Measurements from ENCODE around the gene PRR14. TPM values are rescaled to one million over a fixed set of nuclear protein-coding genes. Genes with fewer than 3 reads are reported as not detected.

The PRR14 gene
- total and polyA plus RNA-seq, 4 donors, result 7.5 to 13.5 (median 8.9) TPM

DNA sequence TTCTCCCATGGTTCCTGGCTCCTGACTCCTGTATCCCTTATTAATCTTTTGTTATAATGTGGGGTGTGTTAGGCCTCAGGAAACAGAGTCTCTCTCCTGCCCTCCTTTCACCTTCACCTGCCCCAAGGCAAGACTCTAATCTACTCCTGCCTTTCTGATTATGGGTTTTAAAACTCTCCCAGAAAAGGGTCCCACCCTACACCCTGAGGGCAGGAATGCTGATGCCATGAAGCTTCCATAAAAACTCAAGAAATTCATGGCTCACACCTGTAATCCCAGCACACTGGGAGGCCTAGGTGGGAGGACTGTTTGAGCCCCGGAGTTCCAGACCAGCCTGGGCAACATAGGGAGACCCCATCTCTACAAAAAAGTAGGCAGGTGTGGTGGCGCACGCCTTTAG, 29.6 kb downstream of the PRR14 start:
- H3K4me3 ChIP-seq (ENCODE audit: low read depth in 1 of 3, low read length in 3 of 3), result no peak overlapping the region
- H3K27ac ChIP-seq (ENCODE audit: low read depth in 1 of 2, low read length in 2 of 2), result no peak overlapping the region
- 98% methylated on average over 3 of the region's 3 CpGs for WGBS
- H3K27me3 ChIP-seq (ENCODE audit: control insufficient read depth in 4 of 4, insufficient read depth in 4 of 4, low read length in 3 of 4), result no peaks in the 10 kb centered on the region
- H3K36me3 ChIP-seq (ENCODE audit: control insufficient read depth in 4 of 4, insufficient read depth in 3 of 4, low read depth in 1 of 4, low read length in 3 of 4), result no peaks in the 10 kb centered on the region
- TF ChIP-seq, protein P1, sequence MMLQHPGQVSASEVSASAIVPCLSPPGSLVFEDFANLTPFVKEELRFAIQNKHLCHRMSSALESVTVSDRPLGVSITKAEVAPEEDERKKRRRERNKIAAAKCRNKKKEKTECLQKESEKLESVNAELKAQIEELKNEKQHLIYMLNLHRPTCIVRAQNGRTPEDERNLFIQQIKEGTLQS (IDR thresholded peaks at IDR 0.05), result no peak
- TF ChIP-seq HNF4A (conservative IDR thresholded peaks at IDR 0.05), result no peak
- TF ChIP-seq REST (IDR thresholded peaks at IDR 0.05), result no peak
- no peak for TF ChIP-seq ZBTB33 (IDR thresholded peaks at IDR 0.05)
- TF ChIP-seq GABPA (IDR thresholded peaks at IDR 0.05 in 1 of 2, conservative IDR thresholded peaks at IDR 0.05 in 1 of 2), result no peak
- TF ChIP-seq RXRA (IDR thresholded peaks at IDR 0.05), result no peak
- TF ChIP-seq RAD21 (IDR thresholded peaks at IDR 0.05), result no peak
- no peak for TF ChIP-seq MAX (IDR thresholded peaks at IDR 0.05)
- TF ChIP-seq, protein P2, sequence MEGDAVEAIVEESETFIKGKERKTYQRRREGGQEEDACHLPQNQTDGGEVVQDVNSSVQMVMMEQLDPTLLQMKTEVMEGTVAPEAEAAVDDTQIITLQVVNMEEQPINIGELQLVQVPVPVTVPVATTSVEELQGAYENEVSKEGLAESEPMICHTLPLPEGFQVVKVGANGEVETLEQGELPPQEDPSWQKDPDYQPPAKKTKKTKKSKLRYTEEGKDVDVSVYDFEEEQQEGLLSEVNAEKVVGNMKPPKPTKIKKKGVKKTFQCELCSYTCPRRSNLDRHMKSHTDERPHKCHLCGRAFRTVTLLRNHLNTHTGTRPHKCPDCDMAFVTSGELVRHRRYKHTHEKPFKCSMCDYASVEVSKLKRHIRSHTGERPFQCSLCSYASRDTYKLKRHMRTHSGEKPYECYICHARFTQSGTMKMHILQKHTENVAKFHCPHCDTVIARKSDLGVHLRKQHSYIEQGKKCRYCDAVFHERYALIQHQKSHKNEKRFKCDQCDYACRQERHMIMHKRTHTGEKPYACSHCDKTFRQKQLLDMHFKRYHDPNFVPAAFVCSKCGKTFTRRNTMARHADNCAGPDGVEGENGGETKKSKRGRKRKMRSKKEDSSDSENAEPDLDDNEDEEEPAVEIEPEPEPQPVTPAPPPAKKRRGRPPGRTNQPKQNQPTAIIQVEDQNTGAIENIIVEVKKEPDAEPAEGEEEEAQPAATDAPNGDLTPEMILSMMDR (IDR thresholded peaks at IDR 0.05; ENCODE audit: low read depth, low read length, missing input control), result no peak
- TF ChIP-seq TAF1 (conservative IDR thresholded peaks at IDR 0.05), result no peak
- no peak for TF ChIP-seq YY1 (IDR thresholded peaks at IDR 0.05)
- no peak for TF ChIP-seq SP1 (IDR thresholded peaks at IDR 0.05)
- H3K4me1 ChIP-seq (ENCODE audit: control insufficient read depth in 4 of 4, insufficient read depth in 4 of 4, low read length in 3 of 4), result no peaks in the 10 kb centered on the region
- DNase-seq (ENCODE audit: low spot score), result no peak
- no peaks in the 10 kb centered on the region for H3K9me3 ChIP-seq (ENCODE audit: control insufficient read depth in 4 of 4, low read length in 3 of 4)
- no peak overlapping the region for H3K9ac ChIP-seq (ENCODE audit: low read depth in 1 of 2, low read length in 2 of 2)

DNA sequence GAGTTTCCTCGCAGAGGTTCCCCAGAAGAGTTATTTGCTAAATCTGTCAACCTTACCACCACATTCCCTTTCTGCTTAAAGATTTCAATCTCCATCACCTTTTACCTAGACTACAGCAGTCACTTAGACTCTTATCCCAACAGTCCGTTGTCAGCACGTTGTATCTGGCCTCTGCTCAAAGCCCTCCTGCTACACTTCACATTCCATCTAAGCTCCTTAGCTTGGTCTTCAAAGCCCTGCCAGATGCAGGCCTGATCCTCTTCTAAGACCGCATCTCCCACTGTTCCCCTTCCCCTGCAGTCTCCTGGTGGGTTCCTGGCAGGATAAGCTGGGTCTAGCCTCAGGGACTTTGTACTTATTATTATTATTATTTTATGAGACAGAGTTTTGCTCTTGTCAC, 37.9 kb downstream of the PRR14 start:
- WGBS, result 82% methylated on average over 4 of the region's 4 CpGs
- no peak for DNase-seq (ENCODE audit: low spot score)
- Histone ChIP-seq H3K9me3 (ENCODE audit: control insufficient read depth in 4 of 4, low read length in 3 of 4) (no peaks in the 10 kb centered on the region), H3K4me3 (ENCODE audit: low read depth in 1 of 3, low read length in 3 of 3) (no peak overlapping the region), H3K4me1 (ENCODE audit: control insufficient read depth in 4 of 4, insufficient read depth in 4 of 4, low read length in 3 of 4) (peaks cover 0 to under 1% (median 0%) of the 10 kb centered on the region in 4 donors), H3K9ac (ENCODE audit: low read depth in 1 of 2, low read length in 2 of 2) (no peak overlapping the region), H3K36me3 (ENCODE audit: control insufficient read depth in 4 of 4, insufficient read depth in 3 of 4, low read depth in 1 of 4, low read length in 3 of 4) (no peaks in the 10 kb centered on the region), H3K27me3 (ENCODE audit: control insufficient read depth in 4 of 4, insufficient read depth in 4 of 4, low read length in 3 of 4) (no peaks in the 10 kb centered on the region), H3K27ac (ENCODE audit: low read depth in 1 of 2, low read length in 2 of 2) (no peak overlapping the region)
- TF ChIP-seq RXRA (IDR thresholded peaks at IDR 0.05), result no peak
- TF ChIP-seq EGR1 (IDR thresholded peaks at IDR 0.05; ENCODE audit: low read depth in 2 of 2), result no peak
- TF ChIP-seq, protein P2 (IDR thresholded peaks at IDR 0.05; ENCODE audit: low read depth, low read length, missing input control), result no peak
- no peak for TF ChIP-seq FOXA2 (IDR thresholded peaks at IDR 0.05)
- no peak for TF ChIP-seq HNF4A (conservative IDR thresholded peaks at IDR 0.05)
- TF ChIP-seq TAF1 (conservative IDR thresholded peaks at IDR 0.05), result no peak
- TF ChIP-seq SP1 (IDR thresholded peaks at IDR 0.05), result no peak
- no peak for TF ChIP-seq GABPA (IDR thresholded peaks at IDR 0.05 in 1 of 2, conservative IDR thresholded peaks at IDR 0.05 in 1 of 2)
- TF ChIP-seq ZBTB33 (IDR thresholded peaks at IDR 0.05), result no peak
